HL-60 (cell line): Measurements from ENCODE around the gene PLCG1.

Experiments used
- DNase-seq, 2 experiments: peaks; one replicate each; pipeline ENCODE4 v3.0.0-alpha.2; 2010 to 2020; ENCODE audit warnings: low read depth in 1 of 2, low spot score in 1 of 2
- H3K27ac ChIP-seq: fragments of 250-450 bp; sonication (Bioruptor Pico); replicated peaks from 2 replicates; pipeline ENCODE4 v1.5.1; 2020; ENCODE audit warnings: mild to moderate bottlenecking, moderate library complexity
- H3K27me3 ChIP-seq: fragments of 250-450 bp; sonication (Bioruptor Pico); 2 replicates; pipeline ENCODE4 v1.5.1; 2021; ENCODE audit warnings: mild to moderate bottlenecking, moderate library complexity; ENCODE audit not compliant: insufficient read depth, poor library complexity, severe bottlenecking
- H3K4me3 ChIP-seq: replicated peaks from 2 replicates; pipeline ENCODE4 v1.5.1; 2011; ENCODE audit warnings: mild to moderate bottlenecking, control low read depth, low read length; ENCODE audit not compliant: insufficient read depth
- GABPA ChIP-seq: IDR thresholded peaks from 2 replicates; pipeline ENCODE4 v1.6.1; 2012; ENCODE audit warnings: low read depth
- POLR2AphosphoS5 ChIP-seq: IDR thresholded peaks from 2 replicates; pipeline ENCODE4 v1.6.1; 2012; ENCODE audit warnings: low read depth
- SPI1 ChIP-seq: IDR thresholded peaks from 2 replicates; pipeline ENCODE4 v1.6.1; 2012; ENCODE audit warnings: low read depth, mild to moderate bottlenecking, borderline replicate concordance
- TF ChIP-seq, protein P1 (sequence below): IDR thresholded peaks from one replicate; pipeline ENCODE4 v1.5.1; 2011; ENCODE audit warnings: low read length, control low read depth, inconsistent platforms; ENCODE audit not compliant: insufficient read depth
- TF ChIP-seq, protein P2 (sequence below): IDR thresholded peaks from 2 replicates; pipeline ENCODE4 v1.6.1; 2012; ENCODE audit warnings: low read depth; ENCODE audit not compliant: insufficient replicate concordance

The PLCG1 gene

DNA sequence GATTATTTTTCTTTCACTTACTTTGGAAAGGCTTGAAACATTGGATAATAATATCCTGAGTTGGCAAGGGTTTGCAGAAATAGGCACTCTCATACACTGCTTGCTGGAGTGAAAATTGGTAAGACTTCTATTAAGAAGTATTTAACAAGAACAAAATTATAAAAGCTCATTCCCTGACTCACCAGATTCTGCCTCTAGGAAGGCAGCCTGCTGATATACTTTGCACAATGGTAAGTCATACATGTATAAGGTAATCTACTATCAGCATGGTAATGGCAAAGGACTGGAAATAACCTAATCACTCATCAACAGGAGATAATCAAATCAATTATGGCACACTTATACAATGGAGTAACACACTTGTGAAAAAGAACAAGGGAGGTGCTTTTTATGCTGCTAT, 85.8 kb downstream of the PLCG1 start:
- Histone ChIP-seq H3K4me3 (no peak overlapping the region), H3K27ac (no peak overlapping the region), H3K27me3 (no peaks in the 10 kb centered on the region)
- DNase-seq, result no peak
- TF ChIP-seq, protein P1, sequence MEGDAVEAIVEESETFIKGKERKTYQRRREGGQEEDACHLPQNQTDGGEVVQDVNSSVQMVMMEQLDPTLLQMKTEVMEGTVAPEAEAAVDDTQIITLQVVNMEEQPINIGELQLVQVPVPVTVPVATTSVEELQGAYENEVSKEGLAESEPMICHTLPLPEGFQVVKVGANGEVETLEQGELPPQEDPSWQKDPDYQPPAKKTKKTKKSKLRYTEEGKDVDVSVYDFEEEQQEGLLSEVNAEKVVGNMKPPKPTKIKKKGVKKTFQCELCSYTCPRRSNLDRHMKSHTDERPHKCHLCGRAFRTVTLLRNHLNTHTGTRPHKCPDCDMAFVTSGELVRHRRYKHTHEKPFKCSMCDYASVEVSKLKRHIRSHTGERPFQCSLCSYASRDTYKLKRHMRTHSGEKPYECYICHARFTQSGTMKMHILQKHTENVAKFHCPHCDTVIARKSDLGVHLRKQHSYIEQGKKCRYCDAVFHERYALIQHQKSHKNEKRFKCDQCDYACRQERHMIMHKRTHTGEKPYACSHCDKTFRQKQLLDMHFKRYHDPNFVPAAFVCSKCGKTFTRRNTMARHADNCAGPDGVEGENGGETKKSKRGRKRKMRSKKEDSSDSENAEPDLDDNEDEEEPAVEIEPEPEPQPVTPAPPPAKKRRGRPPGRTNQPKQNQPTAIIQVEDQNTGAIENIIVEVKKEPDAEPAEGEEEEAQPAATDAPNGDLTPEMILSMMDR, result no peak
- TF ChIP-seq POLR2AphosphoS5, result no peak
- TF ChIP-seq GABPA, result no peak
- TF ChIP-seq, protein P2, sequence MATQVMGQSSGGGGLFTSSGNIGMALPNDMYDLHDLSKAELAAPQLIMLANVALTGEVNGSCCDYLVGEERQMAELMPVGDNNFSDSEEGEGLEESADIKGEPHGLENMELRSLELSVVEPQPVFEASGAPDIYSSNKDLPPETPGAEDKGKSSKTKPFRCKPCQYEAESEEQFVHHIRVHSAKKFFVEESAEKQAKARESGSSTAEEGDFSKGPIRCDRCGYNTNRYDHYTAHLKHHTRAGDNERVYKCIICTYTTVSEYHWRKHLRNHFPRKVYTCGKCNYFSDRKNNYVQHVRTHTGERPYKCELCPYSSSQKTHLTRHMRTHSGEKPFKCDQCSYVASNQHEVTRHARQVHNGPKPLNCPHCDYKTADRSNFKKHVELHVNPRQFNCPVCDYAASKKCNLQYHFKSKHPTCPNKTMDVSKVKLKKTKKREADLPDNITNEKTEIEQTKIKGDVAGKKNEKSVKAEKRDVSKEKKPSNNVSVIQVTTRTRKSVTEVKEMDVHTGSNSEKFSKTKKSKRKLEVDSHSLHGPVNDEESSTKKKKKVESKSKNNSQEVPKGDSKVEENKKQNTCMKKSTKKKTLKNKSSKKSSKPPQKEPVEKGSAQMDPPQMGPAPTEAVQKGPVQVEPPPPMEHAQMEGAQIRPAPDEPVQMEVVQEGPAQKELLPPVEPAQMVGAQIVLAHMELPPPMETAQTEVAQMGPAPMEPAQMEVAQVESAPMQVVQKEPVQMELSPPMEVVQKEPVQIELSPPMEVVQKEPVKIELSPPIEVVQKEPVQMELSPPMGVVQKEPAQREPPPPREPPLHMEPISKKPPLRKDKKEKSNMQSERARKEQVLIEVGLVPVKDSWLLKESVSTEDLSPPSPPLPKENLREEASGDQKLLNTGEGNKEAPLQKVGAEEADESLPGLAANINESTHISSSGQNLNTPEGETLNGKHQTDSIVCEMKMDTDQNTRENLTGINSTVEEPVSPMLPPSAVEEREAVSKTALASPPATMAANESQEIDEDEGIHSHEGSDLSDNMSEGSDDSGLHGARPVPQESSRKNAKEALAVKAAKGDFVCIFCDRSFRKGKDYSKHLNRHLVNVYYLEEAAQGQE, result no peak
- TF ChIP-seq SPI1, result no peak

DNA sequence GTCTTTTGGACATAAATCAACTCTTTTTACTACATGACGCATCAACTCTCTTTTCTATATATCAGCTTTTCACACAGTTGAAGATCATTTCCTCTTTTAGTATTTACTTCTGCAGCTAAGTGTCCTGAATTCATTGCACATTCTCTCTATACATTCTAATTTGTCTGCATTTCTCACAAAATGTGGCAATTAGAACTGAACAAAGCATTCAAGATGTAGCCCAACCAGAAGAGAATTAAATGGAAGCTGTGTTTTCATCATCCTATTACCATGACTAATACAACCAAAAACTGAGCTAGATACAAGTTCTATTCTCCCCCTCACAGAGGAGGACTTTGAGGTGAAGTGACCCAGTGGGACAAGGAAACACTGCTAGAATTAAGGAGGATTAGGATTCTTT, 86.9 kb downstream of the PLCG1 start:
- Histone ChIP-seq H3K27ac (no peak overlapping the region), H3K4me3 (no peak overlapping the region), H3K27me3 (no peaks in the 10 kb centered on the region)
- TF ChIP-seq GABPA (no peak), SPI1 (peak; percentile 31; the same call in 1 of the 2 replicates)
- no peak for DNase-seq

DNA sequence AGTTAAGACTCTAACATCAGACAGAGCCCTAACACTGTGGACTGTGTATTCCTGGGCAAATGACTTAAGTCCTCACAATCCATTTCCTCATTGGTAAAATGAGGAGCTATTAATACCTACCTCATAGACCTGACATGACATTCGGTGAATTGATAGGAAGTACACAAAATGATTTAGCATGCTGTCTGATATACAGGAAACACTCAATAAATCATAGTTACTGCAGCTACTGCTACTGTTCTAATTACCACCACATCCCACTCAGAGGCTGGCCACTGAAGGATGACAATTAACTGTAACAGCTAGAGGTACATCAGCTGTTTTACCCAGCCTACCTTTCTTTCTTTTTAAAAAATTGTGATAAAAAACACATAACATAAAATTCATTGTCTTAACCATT, 87.7 kb downstream of the PLCG1 start:
- no peak overlapping the region for H3K4me3 ChIP-seq

DNA sequence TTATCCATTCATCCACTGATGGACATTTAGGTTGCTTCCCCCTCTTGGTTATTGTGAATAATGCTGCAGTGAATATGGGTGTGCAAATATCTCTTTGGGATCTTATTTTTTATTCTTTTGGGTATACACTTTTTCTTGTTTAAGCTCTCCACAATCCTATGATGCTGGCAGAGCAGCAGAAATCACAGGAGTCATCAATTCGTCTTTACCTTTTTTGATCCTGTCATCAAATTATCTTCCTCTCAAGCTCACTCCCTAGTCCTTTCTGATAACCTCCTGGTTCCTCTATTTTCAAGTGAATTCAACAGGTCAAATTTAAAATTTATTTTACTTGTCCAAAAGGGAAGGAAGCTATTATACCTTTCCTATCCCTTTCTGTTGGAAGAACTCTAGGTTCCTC, 89.1 kb downstream of the PLCG1 start:
- no peak overlapping the region for H3K27ac ChIP-seq

More for the DNA sequence above, 87.7 kb downstream of the PLCG1 start:
- Histone ChIP-seq H3K27me3 (no peaks in the 10 kb centered on the region), H3K27ac (no peak overlapping the region)
- no peak for DNase-seq
- TF ChIP-seq, protein P1, result no peak
- TF ChIP-seq SPI1, result no peak
- TF ChIP-seq, protein P2, result no peak
- TF ChIP-seq POLR2AphosphoS5, result no peak
- TF ChIP-seq GABPA, result no peak

More for the DNA sequence above, 89.1 kb downstream of the PLCG1 start:
- no peak for DNase-seq
- TF ChIP-seq, protein P1, result no peak
- TF ChIP-seq GABPA, result no peak
- TF ChIP-seq, protein P2, result no peak
- TF ChIP-seq SPI1, result no peak
- no peak for TF ChIP-seq POLR2AphosphoS5
- Histone ChIP-seq H3K4me3 (no peak overlapping the region), H3K27me3 (no peaks in the 10 kb centered on the region)
